ENCODE measurements around the gene ACAN. TPM values are rescaled to one million over a fixed set of nuclear protein-coding genes. Genes with fewer than 3 reads are reported as not detected.
A peak's percentile ranks its signal among the peaks of the same experiment; 100 is the strongest.

Gene ACAN
- total RNA-seq, 1 donor from 2014 or later = 113 TPM

DNA sequence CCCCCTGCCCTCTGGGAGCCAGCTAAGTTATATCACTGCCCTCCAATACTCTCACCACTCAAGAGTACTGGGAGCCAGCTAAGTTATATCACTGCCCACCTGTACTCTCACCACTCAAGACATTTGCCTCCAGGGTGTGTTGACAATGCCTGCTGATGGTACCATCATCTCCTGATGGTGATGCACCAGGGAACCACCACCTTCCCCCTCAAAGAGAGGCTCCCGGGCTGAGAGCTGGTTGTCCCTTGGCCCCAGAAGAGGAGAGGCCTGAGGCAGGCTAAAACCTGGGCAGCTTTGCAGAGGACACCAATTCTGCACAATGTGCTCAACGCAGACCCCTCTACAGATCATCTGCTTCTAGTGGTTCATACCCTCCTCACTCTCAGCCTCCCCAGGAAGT, 99.6 kb downstream of the ACAN start:
- intact Hi-C loops (cut with DNase I) = loop anchor here (5.0 kb wide), 1 partner anchor 224 kb away; no protein-coding TSS in a partner anchor
- Histone ChIP-seq H3K9me3 (no peaks in the 10 kb centered on the region), H3K27me3 (no peaks in the 10 kb centered on the region), H3K4me1 (peaks cover 8 to 77% of the 10 kb centered on the region in 2 donors), H3K36me3 (peaks cover 59 to 92% of the 10 kb centered on the region in 2 donors), H3K27ac (peak overlapping the region; percentile 81 to 83), H3K4me3 (no peak overlapping the region)
- DNase-seq (ENCODE audit: low spot score in 2 of 2) = peak in 1 of 2 donors; percentile 4
- TF ChIP-seq, protein P1, sequence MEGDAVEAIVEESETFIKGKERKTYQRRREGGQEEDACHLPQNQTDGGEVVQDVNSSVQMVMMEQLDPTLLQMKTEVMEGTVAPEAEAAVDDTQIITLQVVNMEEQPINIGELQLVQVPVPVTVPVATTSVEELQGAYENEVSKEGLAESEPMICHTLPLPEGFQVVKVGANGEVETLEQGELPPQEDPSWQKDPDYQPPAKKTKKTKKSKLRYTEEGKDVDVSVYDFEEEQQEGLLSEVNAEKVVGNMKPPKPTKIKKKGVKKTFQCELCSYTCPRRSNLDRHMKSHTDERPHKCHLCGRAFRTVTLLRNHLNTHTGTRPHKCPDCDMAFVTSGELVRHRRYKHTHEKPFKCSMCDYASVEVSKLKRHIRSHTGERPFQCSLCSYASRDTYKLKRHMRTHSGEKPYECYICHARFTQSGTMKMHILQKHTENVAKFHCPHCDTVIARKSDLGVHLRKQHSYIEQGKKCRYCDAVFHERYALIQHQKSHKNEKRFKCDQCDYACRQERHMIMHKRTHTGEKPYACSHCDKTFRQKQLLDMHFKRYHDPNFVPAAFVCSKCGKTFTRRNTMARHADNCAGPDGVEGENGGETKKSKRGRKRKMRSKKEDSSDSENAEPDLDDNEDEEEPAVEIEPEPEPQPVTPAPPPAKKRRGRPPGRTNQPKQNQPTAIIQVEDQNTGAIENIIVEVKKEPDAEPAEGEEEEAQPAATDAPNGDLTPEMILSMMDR (IDR thresholded peaks at IDR 0.05) = no peak

DNA sequence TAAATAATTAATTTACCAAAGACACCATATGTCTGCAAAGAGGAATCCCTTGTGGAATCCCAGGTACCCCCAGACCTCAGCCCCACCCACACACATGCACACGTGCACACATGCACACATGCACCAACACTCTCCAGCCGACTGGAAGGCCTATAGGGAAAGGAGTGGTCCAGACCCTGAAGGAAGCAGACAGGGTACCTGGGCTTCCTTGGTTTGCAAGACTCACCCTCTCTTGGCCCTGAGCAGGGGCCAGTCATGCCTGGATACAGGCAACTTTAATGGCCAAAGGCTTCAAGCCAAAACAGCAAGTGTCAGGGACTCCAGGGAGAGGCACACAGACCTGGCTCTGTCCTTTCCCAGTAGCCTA, 101.0 kb downstream of the ACAN start:
- H3K27me3 ChIP-seq = no peaks in the 10 kb centered on the region
- intact Hi-C loops (cut with DNase I) = loop anchor here (2.0 to 5.0 kb wide), 2 partner anchors 223 to 273 kb away; no protein-coding TSS in a partner anchor
- peaks cover 65 to 95% of the 10 kb centered on the region in 2 donors for H3K36me3 ChIP-seq
- H3K9me3 ChIP-seq = no peaks in the 10 kb centered on the region
- TF ChIP-seq, protein P1 (IDR thresholded peaks at IDR 0.05) = no peak
- DNase-seq (ENCODE audit: low spot score in 2 of 2) = peak; percentile 1 to 59
- H3K27ac ChIP-seq = peak overlapping the region; percentile 94
- H3K4me1 ChIP-seq = peaks cover 12 to 78% of the 10 kb centered on the region in 2 donors
- no peak overlapping the region for H3K4me3 ChIP-seq

DNA sequence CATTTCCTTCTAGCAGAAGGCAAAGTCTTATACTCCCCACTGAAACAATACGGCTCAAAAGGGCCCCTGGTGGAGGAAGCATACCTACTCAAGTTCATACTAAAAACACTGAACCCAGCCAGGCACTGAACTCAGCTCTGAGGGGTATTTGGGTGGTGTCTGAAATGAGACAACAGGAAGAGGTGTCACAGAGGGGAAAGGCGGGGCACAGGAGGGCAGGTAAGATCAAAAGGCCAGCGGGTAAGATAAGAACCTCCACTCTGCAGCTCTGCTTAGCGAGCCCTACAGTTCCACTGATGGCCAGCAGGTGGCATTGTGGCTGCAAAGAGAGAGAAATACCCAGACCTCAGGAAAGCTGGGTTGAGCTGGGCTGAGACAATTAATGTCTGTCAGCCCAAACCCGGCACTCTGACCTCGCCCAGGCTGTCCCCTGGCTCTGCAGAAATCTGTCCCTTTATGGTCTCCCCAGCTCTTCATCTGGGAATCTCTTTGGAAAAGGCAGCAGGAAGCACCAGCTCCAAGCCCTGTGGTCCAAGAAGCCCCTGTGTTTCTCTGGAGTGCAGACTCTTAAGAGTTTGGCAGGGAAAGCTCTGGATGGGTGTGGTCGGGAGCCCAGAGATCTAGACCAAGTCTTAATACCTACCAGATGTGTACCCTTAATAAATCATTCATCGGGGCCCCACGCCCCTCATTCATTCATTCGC, 101.5 kb downstream of the ACAN start:
- H3K4me3 ChIP-seq = peak overlapping the region in 1 of 2 donors; percentile 20
- peaks cover 67 to 95% of the 10 kb centered on the region in 2 donors for H3K36me3 ChIP-seq
- H3K9me3 ChIP-seq = no peaks in the 10 kb centered on the region
- TF ChIP-seq, protein P1 (IDR thresholded peaks at IDR 0.05) = peak; percentile 96 to 98 (median 96)
- intact Hi-C loops (cut with DNase I) = loop anchor here (2.0 to 5.0 kb wide), 2 partner anchors 223 to 272 kb away; no protein-coding TSS in a partner anchor
- peaks cover 17 to 80% of the 10 kb centered on the region in 2 donors for H3K4me1 ChIP-seq
- peak in 1 of 2 donors; percentile 93 for DNase-seq (ENCODE audit: low spot score in 2 of 2)
- H3K27me3 ChIP-seq = no peaks in the 10 kb centered on the region
- peak overlapping the region; percentile 94 for H3K27ac ChIP-seq

DNA sequence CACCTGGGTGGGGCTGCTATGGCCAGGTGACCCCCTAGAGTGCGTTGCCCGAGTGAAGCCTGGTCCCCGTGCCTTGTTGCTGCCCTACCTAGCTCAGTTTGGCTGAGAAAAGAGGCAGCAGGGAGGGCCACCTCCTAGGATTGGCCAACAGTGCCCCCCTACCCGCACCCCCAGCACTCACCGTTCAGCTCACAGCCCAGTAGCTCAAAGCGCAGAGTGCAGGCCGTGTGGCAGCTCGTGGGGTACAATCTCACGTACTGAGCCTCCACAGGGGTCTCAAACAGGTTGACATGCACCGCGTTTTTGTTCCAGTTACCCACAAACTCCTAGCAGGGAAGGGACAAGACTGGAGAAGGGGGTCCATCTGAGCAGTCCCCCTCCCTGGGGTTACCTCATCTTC, 102.3 kb downstream of the ACAN start:
- Histone ChIP-seq H3K9me3 (no peaks in the 10 kb centered on the region), H3K27ac (peak overlapping the region; percentile 94), H3K36me3 (peaks cover 68 to 96% of the 10 kb centered on the region in 2 donors), H3K27me3 (no peaks in the 10 kb centered on the region), H3K4me3 (peak overlapping the region in 1 of 2 donors; percentile 24), H3K4me1 (peaks cover 25 to 83% of the 10 kb centered on the region in 2 donors)
- peak in 1 of 2 donors; percentile 59 for DNase-seq (ENCODE audit: low spot score in 2 of 2)
- intact Hi-C loops (cut with DNase I) = loop anchor here (2.0 kb wide), 1 partner anchor 271 kb away; no protein-coding TSS in a partner anchor
- TF ChIP-seq, protein P1 (IDR thresholded peaks at IDR 0.05) = no peak

DNA sequence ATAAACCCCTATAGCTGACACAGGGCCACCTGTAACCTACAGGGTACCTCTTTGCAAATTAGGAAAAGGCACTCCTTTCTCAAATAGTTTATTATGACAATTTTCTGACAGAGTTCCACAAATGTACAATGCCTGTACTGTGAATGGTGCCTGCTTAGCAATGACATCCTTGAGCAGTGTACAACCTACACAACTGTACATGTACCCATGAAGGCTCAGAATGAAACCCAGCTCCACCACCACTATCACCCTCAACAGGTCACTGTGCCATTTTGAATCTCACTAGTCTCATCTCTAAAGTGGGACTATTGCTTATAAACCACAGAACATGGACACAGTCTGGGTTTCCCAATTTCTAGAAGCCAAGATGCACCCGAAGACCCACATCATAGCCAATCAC, 102.9 kb downstream of the ACAN start:
- H3K36me3 ChIP-seq = peaks cover 68 to 96% of the 10 kb centered on the region in 2 donors
- H3K4me1 ChIP-seq = peaks cover 30 to 85% of the 10 kb centered on the region in 2 donors
- H3K9me3 ChIP-seq = no peaks in the 10 kb centered on the region
- TF ChIP-seq, protein P1 (IDR thresholded peaks at IDR 0.05) = no peak
- no peak for DNase-seq (ENCODE audit: low spot score in 2 of 2)
- no peaks in the 10 kb centered on the region for H3K27me3 ChIP-seq
- H3K27ac ChIP-seq = peak overlapping the region; percentile 94
- intact Hi-C loops (cut with DNase I) = no loop called here
- no peak overlapping the region for H3K4me3 ChIP-seq

Data from ascending aorta (tissue), 2 donors.